SK-N-SH (cell line): ENCODE measurements around the gene SAXO2. TPM values are rescaled to one million over a fixed set of nuclear protein-coding genes. Genes with fewer than 3 reads are reported as not detected.
"Not testable (repeated sequence)": the region's sequence is repeated elsewhere in the genome, so short reads cannot be mapped to it uniquely, and the experiment has no call there.

Experiments used
- CTCF ChIA-PET: fragments of 300-600, 350-600 bp; formaldehyde crosslinking; extraction: SDS; loops from one replicate; lab custom pipeline; 2021; lab: Yijun Ruan, JAX
- POLR2A ChIA-PET: fragments of 350-600 bp; sonication (Branson Sonifier 250); formaldehyde crosslinking; extraction: SDS; loops from one replicate; lab custom pipeline; 2020; ENCODE audit warnings: antibody characterized with exemption, inconsistent platforms; lab: Yijun Ruan, JAX
- DNase-seq: peaks from one replicate; pipeline ENCODE4 v3.0.0; 2012
- H2AFZ ChIP-seq: fragments of 200-600 bp; sonication (generic); 2 replicates; pipeline ENCODE4 v1.8.1; 2016; ENCODE audit warnings: antibody characterized with exemption, mild to moderate bottlenecking, low read depth
- H3F3A ChIP-seq: fragments of 200-600 bp; sonication (generic); replicated peaks from 2 replicates; pipeline ENCODE3; 2016; ENCODE audit warnings: antibody characterized with exemption, mild to moderate bottlenecking; ENCODE audit not compliant: insufficient read depth
- H3K27ac ChIP-seq, 2 experiments: fragments of 200-500 bp in 1 of 2; fragments of 200-600 bp in 1 of 2; sonication (Bioruptor generic) in 1 of 2; sonication (generic), shearing (Covaris generic) in 1 of 2; 2 replicates each; pipeline versions ENCODE4 v1.5.1 to v1.6.1; 2014 to 2016; ENCODE audit warnings: low read depth in 2 of 2, inconsistent platforms in 1 of 2, low read length in 1 of 2, mild to moderate bottlenecking in 1 of 2, mixed read lengths in 1 of 2
- H3K27me3 ChIP-seq: fragments of 200-600 bp; sonication (generic), shearing (Covaris generic); 2 replicates; pipeline ENCODE4 v1.6.1; 2016; ENCODE audit warnings: mixed run types; ENCODE audit not compliant: insufficient read depth
- H3K36me3 ChIP-seq, 2 experiments: fragments of 200-500 bp in 1 of 2; fragments of 200-600 bp in 1 of 2; sonication (Bioruptor generic) in 1 of 2; sonication (generic) in 1 of 2; replicated peaks in 1 of 2; 2 replicates each; pipeline versions ENCODE3 to v1.5.1; 2014 to 2016; ENCODE audit warnings: low read length in 1 of 2, mild to moderate bottlenecking in 1 of 2; ENCODE audit not compliant: insufficient read depth in 2 of 2, control insufficient read depth in 1 of 2
- H3K4me1 ChIP-seq, 2 experiments: fragments of 200-500 bp in 1 of 2; fragments of 200-600 bp in 1 of 2; sonication (Bioruptor generic) in 1 of 2; sonication (generic), shearing (Covaris generic) in 1 of 2; 2 replicates each; pipeline versions ENCODE4 v1.5.1 to v1.6.1; 2014 to 2016; ENCODE audit warnings: low read depth in 1 of 2, low read length in 1 of 2, mixed run types in 1 of 2; ENCODE audit not compliant: insufficient read depth in 2 of 2, control insufficient read depth in 1 of 2
- H3K4me2 ChIP-seq: fragments of 200-600 bp; sonication (generic), shearing (Covaris generic); 2 replicates; pipeline ENCODE4 v1.6.1; 2017; ENCODE audit warnings: mixed run types
- H3K4me3 ChIP-seq, 2 experiments: fragments of 200-500 bp in 1 of 2; fragments of 200-600 bp in 1 of 2; sonication (Bioruptor generic) in 1 of 2; sonication (generic), shearing (Covaris generic) in 1 of 2; 2 replicates each; pipeline versions ENCODE4 v1.5.1 to v1.8.1; 2014 to 2016; ENCODE audit warnings: low read depth in 2 of 2, inconsistent platforms in 1 of 2, low read length in 1 of 2, mild to moderate bottlenecking in 1 of 2, mixed read lengths in 1 of 2, moderate library complexity in 1 of 2
- H3K79me2 ChIP-seq: fragments of 200-600 bp; sonication (generic); 2 replicates; pipeline ENCODE4 v1.8.1; 2017; ENCODE audit warnings: mild to moderate bottlenecking; ENCODE audit not compliant: insufficient read depth
- H3K9ac ChIP-seq: fragments of 200-600 bp; sonication (generic); 2 replicates; pipeline ENCODE4 v1.6.1; 2017; ENCODE audit warnings: mixed run types
- H3K9me2 ChIP-seq: fragments of 200-600 bp; sonication (generic); 2 replicates; pipeline ENCODE4 v1.6.1; 2017; ENCODE audit warnings: mixed run types
- H3K9me3 ChIP-seq: fragments of 200-600 bp; sonication (generic); 2 replicates; pipeline ENCODE4 v1.6.1; 2017; ENCODE audit warnings: mixed run types, mild to moderate bottlenecking, moderate library complexity
- H4K20me1 ChIP-seq: fragments of 200-600 bp; sonication (generic); 2 replicates; pipeline ENCODE4 v1.6.1; 2017; ENCODE audit warnings: mild to moderate bottlenecking, mixed run types; ENCODE audit not compliant: insufficient read depth
- ELF1 ChIP-seq: IDR thresholded peaks from 2 replicates; pipeline ENCODE4 v1.4.0; 2012
- EP300 ChIP-seq, 2 experiments: IDR thresholded peaks; 2 replicates each; pipeline versions ENCODE4 v1.4.0 to v1.6.1; 2012; ENCODE audit warnings: borderline replicate concordance in 1 of 2, low read depth in 1 of 2, low read length in 1 of 2
- FOXJ3 ChIP-seq: sonication (generic); formaldehyde crosslinking; IDR thresholded peaks from 2 replicates; pipeline ENCODE4 v1.5.1; 2020; ENCODE audit warnings: mild to moderate bottlenecking, missing genetic modification reagents
- MXI1 ChIP-seq: IDR thresholded peaks from 2 replicates; pipeline ENCODE4 v1.6.1; 2012; ENCODE audit warnings: mild to moderate bottlenecking, low read depth, low read length, improper control_type of control experiment
- SIN3A ChIP-seq: IDR thresholded peaks from 2 replicates; pipeline ENCODE4 v1.6.1; 2012; ENCODE audit warnings: low read depth, mild to moderate bottlenecking, low read length, moderate library complexity, borderline replicate concordance
- TAF1 ChIP-seq: IDR thresholded peaks from 2 replicates; pipeline ENCODE4 v1.6.1; 2012; ENCODE audit warnings: low read depth, mild to moderate bottlenecking, low read length, moderate library complexity, borderline replicate concordance
- WGBS: methylation state at CpG from one replicate; pipeline ENCODE4 v1.1.6; 2017; ENCODE audit warnings: low lambda C conversion rate; 5-methylcytosine and 5-hydroxymethylcytosine counted together
- polyA plus RNA-seq, 3 experiments: library from polyadenylated mRNA; depleted of rRNA; stranded (reverse); fragments of >200 nt; gene quantifications; 2 replicates each; pipeline ENCODE4 v1.2.3, GENCODE V29; 2012
- TF ChIP-seq, protein P1 (sequence below): IDR thresholded peaks from 2 replicates; pipeline ENCODE4; 2012
- TF ChIP-seq, protein P2 (sequence below): IDR thresholded peaks from 2 replicates; pipeline ENCODE4 v1.4.0; 2012; ENCODE audit warnings: low read depth, borderline replicate concordance
- TF ChIP-seq, protein P3 (sequence below): IDR thresholded peaks from 2 replicates; pipeline ENCODE4 v1.4.0; 2012; ENCODE audit warnings: low read depth, borderline replicate concordance
- TF ChIP-seq, protein P4 (sequence below): fragments of 150-350 bp; IDR thresholded peaks from 2 replicates; pipeline ENCODE4 v1.6.1; 2017; ENCODE audit warnings: antibody characterized with exemption, low read length, low read depth, borderline replicate concordance

The SAXO2 gene
- polyA plus RNA-seq, 1 of the 3 experiments (the other 2 are of a cell fraction), result 2.8 TPM

DNA sequence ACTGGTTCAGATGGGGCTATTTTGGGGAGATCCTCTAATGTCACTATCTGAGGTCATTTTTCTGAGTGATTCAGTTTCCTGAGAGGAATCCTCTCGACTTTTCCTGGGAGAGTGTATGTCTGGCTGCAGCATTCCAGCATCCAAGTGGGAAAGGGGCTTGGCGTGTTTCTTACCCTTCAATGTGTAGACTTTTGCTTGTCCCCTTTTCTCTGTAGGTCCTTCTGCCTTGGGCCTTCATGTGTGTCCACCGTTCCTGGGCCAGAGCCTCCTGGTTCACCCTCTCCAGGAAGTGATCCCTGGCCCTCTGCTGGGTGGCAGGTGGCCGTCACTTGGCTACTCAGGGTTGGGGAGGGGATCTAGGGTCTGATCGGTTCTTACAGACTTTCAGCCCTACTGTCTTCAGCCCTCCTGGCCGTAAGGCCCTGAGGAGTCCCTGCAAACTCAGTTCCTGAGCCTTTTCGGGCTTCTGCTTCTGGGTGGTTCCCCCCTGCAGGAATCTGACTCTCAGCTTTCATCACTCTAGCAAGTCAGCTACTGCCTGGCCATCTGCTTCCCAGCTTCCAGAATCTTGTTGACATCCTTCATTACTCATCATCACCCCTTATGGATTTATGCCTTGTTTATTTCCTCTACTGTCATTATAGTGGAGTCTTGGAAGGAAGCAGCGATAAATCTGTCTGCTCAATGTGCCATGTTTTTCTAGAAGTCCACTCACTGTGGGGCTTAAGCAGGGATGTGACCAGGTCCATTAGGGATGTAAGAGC lies 50.1 kb downstream of the SAXO2 start:
- Histone ChIP-seq H3K79me2 (no peaks in the 10 kb centered on the region), H3K4me3 (no peak overlapping the region), H4K20me1 (no peaks in the 10 kb centered on the region), H2AFZ (no peak overlapping the region), H3K4me1 (peaks cover 0 to 7% of the 10 kb centered on the region in 2 experiments; a peak in 1 of 4 replicates), H3K9me3 (no peaks in the 10 kb centered on the region), H3K9ac (no peak overlapping the region), H3K9me2 (no peaks in the 10 kb centered on the region), H3K4me2 (no peak overlapping the region), H3F3A (no peaks in the 10 kb centered on the region), H3K36me3 (no peaks in the 10 kb centered on the region), H3K27ac (no peak overlapping the region), H3K27me3 (no peaks in the 10 kb centered on the region; the same call in 1 of the 2 replicates)
- no peak for DNase-seq
- 61% methylated on average over 8 of the region's 8 CpGs for WGBS
- TF ChIP-seq, protein P1, sequence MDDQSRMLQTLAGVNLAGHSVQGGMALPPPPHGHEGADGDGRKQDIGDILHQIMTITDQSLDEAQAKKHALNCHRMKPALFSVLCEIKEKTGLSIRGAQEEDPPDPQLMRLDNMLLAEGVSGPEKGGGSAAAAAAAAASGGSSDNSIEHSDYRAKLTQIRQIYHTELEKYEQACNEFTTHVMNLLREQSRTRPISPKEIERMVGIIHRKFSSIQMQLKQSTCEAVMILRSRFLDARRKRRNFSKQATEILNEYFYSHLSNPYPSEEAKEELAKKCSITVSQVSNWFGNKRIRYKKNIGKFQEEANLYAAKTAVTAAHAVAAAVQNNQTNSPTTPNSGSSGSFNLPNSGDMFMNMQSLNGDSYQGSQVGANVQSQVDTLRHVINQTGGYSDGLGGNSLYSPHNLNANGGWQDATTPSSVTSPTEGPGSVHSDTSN, result 0 out of 2 replicates have a peak, but pooled peaks have one; percentile 18
- TF ChIP-seq SIN3A, result no peak
- TF ChIP-seq MXI1, result no peak
- TF ChIP-seq, protein P2, sequence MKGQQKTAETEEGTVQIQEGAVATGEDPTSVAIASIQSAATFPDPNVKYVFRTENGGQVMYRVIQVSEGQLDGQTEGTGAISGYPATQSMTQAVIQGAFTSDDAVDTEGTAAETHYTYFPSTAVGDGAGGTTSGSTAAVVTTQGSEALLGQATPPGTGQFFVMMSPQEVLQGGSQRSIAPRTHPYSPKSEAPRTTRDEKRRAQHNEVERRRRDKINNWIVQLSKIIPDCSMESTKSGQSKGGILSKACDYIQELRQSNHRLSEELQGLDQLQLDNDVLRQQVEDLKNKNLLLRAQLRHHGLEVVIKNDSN, result no peak
- TF ChIP-seq, protein P3, sequence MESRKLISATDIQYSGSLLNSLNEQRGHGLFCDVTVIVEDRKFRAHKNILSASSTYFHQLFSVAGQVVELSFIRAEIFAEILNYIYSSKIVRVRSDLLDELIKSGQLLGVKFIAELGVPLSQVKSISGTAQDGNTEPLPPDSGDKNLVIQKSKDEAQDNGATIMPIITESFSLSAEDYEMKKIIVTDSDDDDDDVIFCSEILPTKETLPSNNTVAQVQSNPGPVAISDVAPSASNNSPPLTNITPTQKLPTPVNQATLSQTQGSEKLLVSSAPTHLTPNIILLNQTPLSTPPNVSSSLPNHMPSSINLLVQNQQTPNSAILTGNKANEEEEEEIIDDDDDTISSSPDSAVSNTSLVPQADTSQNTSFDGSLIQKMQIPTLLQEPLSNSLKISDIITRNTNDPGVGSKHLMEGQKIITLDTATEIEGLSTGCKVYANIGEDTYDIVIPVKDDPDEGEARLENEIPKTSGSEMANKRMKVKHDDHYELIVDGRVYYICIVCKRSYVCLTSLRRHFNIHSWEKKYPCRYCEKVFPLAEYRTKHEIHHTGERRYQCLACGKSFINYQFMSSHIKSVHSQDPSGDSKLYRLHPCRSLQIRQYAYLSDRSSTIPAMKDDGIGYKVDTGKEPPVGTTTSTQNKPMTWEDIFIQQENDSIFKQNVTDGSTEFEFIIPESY, result no peak
- TF ChIP-seq TAF1, result no peak
- POLR2A ChIA-PET, result no interaction called here
- CTCF ChIA-PET, result no interaction called here

DNA sequence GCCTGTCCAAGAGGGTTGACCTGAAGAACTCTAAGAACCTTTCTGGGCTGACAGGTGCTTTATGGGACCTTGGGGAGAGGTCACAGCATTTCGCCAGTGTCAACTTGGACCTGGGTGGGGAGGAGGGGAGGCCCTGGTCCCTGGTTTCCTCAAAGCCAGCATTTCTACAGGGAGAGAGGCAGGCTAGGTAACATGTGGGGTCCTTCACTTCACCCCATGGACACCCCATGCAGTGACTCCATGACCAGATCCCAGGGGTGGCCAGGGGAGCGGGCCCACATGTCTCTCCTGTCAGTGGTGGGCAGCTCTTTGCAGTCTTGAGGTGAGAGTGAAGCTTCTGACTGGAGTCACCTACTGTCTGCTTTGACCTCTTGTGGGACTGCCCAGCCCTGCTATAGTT lies 50.8 kb downstream of the SAXO2 start:
- no peak overlapping the region for H2AFZ ChIP-seq
- no peak overlapping the region for H3K4me2 ChIP-seq
- no peak overlapping the region for H3K27ac ChIP-seq
- TF ChIP-seq, protein P4, sequence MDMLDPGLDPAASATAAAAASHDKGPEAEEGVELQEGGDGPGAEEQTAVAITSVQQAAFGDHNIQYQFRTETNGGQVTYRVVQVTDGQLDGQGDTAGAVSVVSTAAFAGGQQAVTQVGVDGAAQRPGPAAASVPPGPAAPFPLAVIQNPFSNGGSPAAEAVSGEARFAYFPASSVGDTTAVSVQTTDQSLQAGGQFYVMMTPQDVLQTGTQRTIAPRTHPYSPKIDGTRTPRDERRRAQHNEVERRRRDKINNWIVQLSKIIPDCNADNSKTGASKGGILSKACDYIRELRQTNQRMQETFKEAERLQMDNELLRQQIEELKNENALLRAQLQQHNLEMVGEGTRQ, result no peak
- TF ChIP-seq, protein P3, result no peak
- no peak for TF ChIP-seq ELF1
- TF ChIP-seq FOXJ3 (CRISPR knock-in tag), result no peak
- no peak for TF ChIP-seq EP300 (IDR thresholded peaks at IDR 0.05; ENCODE audit: borderline replicate concordance in 1 of 2, low read depth in 1 of 2, low read length in 1 of 2)
- no peaks in the 10 kb centered on the region for H3F3A ChIP-seq
- no peak for DNase-seq
- no peaks in the 10 kb centered on the region; the same call in 1 of the 2 replicates for H3K27me3 ChIP-seq
- CTCF ChIA-PET, result no interaction called here
- no CpG with 5 or more reads among the region's 2 CpGs for WGBS
- H3K4me3 ChIP-seq, result no peak overlapping the region
- peaks cover 0 to 7% of the 10 kb centered on the region in 2 experiments; a peak in 1 of 4 replicates for H3K4me1 ChIP-seq
- H3K79me2 ChIP-seq, result no peaks in the 10 kb centered on the region
- H4K20me1 ChIP-seq, result no peaks in the 10 kb centered on the region
- H3K9ac ChIP-seq, result no peak overlapping the region
- H3K36me3 ChIP-seq, result no peaks in the 10 kb centered on the region
- no peaks in the 10 kb centered on the region for H3K9me2 ChIP-seq
- POLR2A ChIA-PET, result no interaction called here
- H3K9me3 ChIP-seq, result no peaks in the 10 kb centered on the region

DNA sequence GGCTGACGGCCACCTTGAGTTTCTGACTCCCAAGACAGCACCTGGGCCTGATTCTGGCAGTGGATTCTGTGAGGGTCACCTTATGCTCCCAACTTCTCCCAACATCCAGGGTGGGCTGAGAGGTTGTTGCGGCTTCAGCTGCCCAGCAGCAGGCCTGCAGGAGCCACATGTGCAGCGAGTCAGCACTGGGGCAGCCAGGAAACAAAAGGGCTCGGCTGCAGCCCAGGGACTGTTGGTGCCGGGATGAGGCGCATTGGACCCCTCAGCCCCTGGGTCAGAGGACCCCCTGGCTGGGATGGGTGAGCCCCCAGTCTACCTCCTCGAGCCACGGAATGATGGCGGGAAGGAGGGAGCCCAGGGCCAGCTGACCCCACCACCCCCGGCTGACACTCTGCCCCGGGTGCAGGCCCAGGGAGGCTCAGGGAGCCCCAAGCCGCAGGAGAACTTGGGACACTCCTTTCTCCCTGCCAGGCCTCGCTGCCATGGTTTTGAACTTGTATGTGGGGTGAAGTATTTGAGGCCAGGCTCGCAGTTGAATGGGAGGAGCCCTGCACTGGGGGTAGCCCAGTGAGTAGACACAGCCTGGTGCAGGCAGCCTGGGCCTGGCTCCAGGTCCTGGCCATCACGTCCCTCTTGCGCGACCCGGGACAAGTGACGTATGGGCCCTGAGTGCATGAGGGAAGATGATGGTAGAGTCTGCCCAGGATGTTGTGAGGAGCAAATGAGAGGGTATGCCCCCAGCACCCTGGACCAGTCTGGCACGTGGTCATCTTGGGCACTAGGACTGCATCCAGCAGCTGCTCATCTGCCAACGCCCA lies 51.5 kb downstream of the SAXO2 start:
- 76% methylated on average over 12 of the region's 21 CpGs for WGBS
- H3K36me3 ChIP-seq, H3K4me3 ChIP-seq, POLR2A ChIA-PET, H3K4me2 ChIP-seq, H3K9me3 ChIP-seq, DNase-seq, H3K27ac ChIP-seq, H3K9me2 ChIP-seq, H3K79me2 ChIP-seq, H3K9ac ChIP-seq, H3K27me3 ChIP-seq, H4K20me1 ChIP-seq, H3K4me1 ChIP-seq, H3F3A ChIP-seq, H2AFZ ChIP-seq, CTCF ChIA-PET: not testable (repeated sequence)
